Stimulated activated CD4-positive, alpha-beta T cell treated with anti-CD3 and anti-CD28 coated beads, Interleukin-1b, Interleukin-23, amount 100 ng/mL, for 4 hours (primary cell): ENCODE results near the gene GFPT1.

ENCODE experiments used
- DNase-seq, 2 donors: peaks; one replicate each; pipeline ENCODE4 v3.0.0-alpha.2; 2020; ENCODE audit warnings: low read depth in 2 of 2

Gene GFPT1

GRCh38 chr2:69291004-69291650, 95.9 kb downstream of the GFPT1 start:
- no peak for DNase-seq

- no peak for DNase-seq
Measured at GRCh38 chr2:69288429-69288828, 98.6 kb downstream of the GFPT1 start.

GRCh38 chr2:69287544-69287943, 99.5 kb downstream of the GFPT1 start:
- no peak for DNase-seq

GRCh38 chr2:69285379-69285894, 101.6 kb downstream of the GFPT1 start:
- DNase-seq: no peak

- no peak for DNase-seq
Measured at GRCh38 chr2:69280796-69281412, 106.1 kb downstream of the GFPT1 start.

- DNase-seq: no peak
Measured at GRCh38 chr2:69279931-69280681, 106.9 kb downstream of the GFPT1 start.

GRCh38 chr2:69279211-69279610, 107.8 kb downstream of the GFPT1 start:
- DNase-seq: no peak

- no peak for DNase-seq
Measured at GRCh38 chr2:69278366-69278765, 108.7 kb downstream of the GFPT1 start.

- DNase-seq: no peak
Measured at GRCh38 chr2:69275490-69275889, 111.5 kb downstream of the GFPT1 start.

- no peak for DNase-seq
Measured at GRCh38 chr2:69272803-69273471, 114.1 kb downstream of the GFPT1 start.

- no peak for DNase-seq
Measured at GRCh38 chr2:69271831-69272257, 115.2 kb downstream of the GFPT1 start.
